22Rv1 (cell line): ENCODE results near the gene KYNU.

Experiments used
- H3K27ac ChIP-seq: fragments of 450-650 bp; 2 replicates; pipeline ENCODE4 v1.5.1; 2017
- ZFX ChIP-seq: fragments of 450-650 bp; IDR thresholded peaks from 2 replicates; pipeline ENCODE4 v1.6.1; 2017; ENCODE audit warnings: antibody characterized with exemption, borderline replicate concordance
- TF ChIP-seq, protein P1 (sequence below): fragments of 450-650 bp; IDR thresholded peaks from 2 replicates; pipeline ENCODE4 v1.5.1; 2017; ENCODE audit warnings: mild to moderate bottlenecking

KYNU gene

DNA sequence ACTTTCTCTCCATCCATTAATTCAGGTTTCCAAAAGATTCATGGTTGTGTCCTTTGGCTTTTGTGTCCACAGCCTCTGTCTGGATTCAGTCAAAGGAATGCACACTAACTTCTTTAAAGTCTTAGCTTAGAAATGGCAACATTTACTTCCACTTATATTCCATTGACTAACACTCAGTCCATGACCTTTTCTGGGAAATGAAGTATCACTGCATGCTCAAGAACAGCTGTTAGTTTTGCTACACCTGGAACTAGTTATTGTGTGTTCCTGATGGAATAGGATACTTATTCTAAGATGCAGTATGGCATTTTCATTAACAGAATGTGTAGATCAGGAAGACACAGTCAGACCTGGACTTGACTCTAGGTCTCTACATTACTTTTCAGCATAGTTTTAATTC, 88.8 kb downstream of the KYNU start:
- H3K27ac ChIP-seq: no peak overlapping the region
- no peak for TF ChIP-seq ZFX
- TF ChIP-seq, protein P1, sequence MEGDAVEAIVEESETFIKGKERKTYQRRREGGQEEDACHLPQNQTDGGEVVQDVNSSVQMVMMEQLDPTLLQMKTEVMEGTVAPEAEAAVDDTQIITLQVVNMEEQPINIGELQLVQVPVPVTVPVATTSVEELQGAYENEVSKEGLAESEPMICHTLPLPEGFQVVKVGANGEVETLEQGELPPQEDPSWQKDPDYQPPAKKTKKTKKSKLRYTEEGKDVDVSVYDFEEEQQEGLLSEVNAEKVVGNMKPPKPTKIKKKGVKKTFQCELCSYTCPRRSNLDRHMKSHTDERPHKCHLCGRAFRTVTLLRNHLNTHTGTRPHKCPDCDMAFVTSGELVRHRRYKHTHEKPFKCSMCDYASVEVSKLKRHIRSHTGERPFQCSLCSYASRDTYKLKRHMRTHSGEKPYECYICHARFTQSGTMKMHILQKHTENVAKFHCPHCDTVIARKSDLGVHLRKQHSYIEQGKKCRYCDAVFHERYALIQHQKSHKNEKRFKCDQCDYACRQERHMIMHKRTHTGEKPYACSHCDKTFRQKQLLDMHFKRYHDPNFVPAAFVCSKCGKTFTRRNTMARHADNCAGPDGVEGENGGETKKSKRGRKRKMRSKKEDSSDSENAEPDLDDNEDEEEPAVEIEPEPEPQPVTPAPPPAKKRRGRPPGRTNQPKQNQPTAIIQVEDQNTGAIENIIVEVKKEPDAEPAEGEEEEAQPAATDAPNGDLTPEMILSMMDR: no peak

DNA sequence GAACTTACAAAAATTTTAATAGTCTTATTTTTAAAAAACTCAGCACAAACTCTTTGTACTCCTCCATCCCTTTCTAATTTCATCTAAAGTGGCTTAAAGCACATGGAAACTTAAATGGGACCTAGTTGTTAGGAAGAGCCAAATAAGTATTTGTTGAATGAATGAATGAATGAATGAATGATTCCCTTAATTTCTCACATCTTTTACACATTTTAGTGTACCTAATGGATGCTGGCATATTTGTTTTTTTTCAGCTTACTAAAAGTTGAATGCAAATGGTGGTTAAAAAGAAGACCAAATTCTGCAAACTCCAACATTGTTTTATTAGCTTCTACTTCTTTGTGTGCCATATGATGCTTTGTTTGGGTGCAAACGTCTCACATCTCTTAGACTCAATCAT, 89.6 kb downstream of the KYNU start:
- no peak for TF ChIP-seq ZFX
- TF ChIP-seq, protein P1: no peak
- no peak overlapping the region for H3K27ac ChIP-seq

DNA sequence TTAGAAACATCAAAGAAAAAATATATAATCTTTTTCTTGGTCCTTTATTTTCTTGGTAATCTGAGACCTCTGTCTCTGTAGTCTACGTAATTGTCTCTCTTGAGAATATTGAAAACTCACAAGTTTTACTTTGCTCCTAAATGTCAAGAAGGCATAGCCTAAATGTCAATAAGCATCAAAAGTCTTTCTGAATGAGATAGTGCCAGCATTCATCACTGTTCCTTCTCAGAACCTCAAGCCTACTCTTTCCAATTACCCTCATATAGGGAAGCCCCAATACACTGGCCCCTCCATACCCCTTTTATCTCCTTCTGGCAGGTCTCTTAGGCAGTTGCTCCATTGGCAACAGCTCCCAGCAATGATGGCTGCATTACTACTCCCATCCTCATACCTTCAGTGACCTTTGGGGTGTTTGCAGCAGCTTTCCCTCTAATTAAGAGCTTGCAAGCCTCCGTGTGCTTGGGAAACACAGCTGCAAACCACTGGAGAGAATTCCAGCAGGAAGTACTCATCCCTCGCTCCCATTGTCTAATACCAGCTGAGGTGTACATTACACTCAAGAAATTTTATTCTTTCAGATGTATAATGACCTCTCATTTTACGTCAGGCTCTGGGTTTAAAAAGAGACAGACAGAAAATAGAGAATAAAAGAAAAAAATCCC, 95.8 kb downstream of the KYNU start:
- TF ChIP-seq ZFX: no peak
- TF ChIP-seq, protein P1: no peak
- no peak overlapping the region for H3K27ac ChIP-seq

DNA sequence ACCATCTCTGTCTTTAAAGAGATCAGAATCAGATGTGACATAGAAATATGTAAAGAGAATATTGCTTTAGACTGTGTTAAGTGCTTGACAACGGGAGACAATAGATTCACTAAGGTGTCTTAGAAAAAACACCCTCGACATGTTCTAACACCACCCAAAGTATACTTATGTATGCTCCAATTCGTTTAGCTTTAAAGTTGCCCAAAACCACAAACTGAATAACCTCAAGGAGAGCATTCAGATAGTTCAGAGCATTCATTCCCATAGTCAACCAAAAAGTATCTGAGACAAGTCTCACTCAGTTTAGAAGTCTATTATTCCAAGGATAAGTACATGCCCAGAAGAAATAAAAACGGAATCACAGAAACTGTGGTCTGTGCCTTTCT, 96.4 kb downstream of the KYNU start:
- TF ChIP-seq, protein P1: no peak
- TF ChIP-seq ZFX: no peak
- no peak overlapping the region for H3K27ac ChIP-seq

DNA sequence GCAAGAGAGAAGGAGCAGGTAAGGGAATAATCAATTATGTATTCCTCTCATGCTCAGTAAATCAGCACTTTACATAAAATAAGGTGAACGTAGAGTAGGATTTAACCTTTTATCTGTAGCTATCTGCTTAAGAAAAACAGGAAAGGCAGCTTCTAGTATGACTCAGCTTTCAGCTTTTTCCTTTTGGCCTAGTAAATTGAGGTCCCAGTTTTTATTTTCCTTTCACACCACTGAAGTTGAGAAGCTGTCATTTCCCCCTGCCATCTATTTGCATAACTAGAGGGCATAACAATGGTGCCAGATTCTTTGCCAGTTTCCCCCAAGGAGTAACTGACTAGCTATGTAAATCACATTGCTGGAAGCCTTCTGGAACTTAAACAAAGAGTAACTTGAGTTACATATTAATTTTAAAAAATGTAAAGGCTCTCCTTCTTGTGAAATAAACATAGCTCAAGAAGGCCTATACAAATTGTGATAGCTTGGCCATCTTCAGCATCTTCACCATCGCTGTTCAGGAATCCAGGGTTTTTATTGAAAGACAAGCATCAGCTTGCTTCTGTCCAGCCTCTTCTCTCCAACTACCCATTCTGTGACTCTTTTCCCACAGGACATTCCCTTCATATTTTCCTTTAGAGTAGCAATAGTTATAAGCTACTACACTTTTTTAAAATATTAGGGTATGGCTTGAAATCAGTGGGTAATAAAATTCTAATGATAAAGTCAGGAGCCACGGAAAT, 97.0 kb downstream of the KYNU start:
- H3K27ac ChIP-seq: no peak overlapping the region

DNA sequence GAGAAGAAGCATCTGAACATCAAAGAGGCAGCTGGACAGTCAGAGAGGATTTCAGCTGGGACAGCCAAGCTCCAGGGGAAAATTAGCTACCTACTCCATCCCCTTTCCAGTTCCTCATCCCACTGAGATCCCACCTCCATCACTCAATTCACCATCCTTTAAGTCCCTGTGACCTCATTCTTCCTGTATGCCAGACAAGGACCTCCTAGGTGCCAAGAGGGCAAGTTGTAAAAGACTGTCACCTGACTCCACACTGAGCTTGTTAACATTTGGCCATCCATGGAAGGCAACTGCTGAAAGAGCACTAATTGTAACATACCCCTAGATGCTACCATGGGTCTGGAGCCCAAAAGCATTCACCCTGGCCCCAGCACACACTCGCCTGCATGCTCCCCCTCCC, 97.8 kb downstream of the KYNU start:
- TF ChIP-seq, protein P1: no peak
- H3K27ac ChIP-seq: no peak overlapping the region

More for the DNA sequence above, 97.0 kb downstream of the KYNU start:
- no peak for TF ChIP-seq ZFX
- TF ChIP-seq, protein P1: no peak

DNA sequence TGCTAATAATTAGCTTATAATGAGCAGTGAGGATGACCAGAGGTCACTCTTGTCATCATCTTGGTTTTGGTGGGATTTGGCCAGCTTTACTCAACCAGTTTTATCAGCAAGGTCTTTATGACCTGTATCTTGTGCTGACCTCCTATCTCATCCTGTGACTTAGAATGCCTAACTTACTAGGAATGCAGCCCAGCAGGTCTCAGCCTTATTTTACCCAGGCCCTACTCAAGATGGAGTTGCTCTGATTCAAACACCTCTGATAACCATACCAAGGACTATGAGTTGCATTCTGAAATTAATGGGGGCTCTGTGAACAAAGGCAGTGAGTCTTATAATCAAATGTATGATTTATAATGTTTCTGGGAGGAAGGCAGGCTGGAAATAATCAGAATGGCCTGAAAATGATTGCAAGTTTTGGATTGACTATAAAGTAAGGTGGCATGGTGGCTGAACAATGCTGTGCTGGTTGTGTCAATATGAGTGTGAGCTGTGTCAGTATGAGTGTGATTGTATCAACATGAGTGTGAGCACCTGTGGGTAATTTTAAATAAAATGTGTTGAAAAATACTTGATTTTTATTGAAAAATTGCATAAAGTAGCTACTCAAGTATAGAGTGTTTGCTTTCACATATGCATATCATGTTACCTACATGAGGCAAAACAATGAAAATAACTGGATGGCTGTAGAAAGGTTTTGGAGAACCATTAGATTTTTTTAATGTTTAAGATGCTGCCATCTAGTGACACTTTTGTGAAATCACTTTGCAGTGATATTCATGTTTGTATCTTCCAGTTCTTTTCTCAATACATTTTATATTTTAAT, 103.0 kb downstream of the KYNU start:
- no peak for TF ChIP-seq ZFX
- TF ChIP-seq, protein P1: peak; percentile 48
- H3K27ac ChIP-seq: no peak overlapping the region
